K562 (cell line): ENCODE results near the gene CFAP107. TPM values are rescaled to one million over a fixed set of nuclear protein-coding genes. Genes with fewer than 3 reads are reported as not detected.

Experiments
- ATAC-seq: fragments of 200-7000 bp; cut with Tn5 transposase; 3 replicates; pipeline ENCODE4 v1.9.1; 2020; ENCODE audit warnings: moderate library complexity
- BruUV-seq: library from RNA; stranded (reverse); fragments of 400-500 nt; replicated peaks from 2 replicates; lab custom pipeline; 2021; lab: Mats Ljungman, UMichigan
- CTCF ChIA-PET: fragments of 300-600 bp; formaldehyde crosslinking; extraction: SDS; loops from one replicate; lab custom pipeline; 2021; ENCODE audit warnings: low intra/inter-chr PET ratio; lab: Yijun Ruan, JAX
- POLR2A ChIA-PET: fragments of 300-600, 350-650 bp; sonication (Branson Sonifier 250); formaldehyde crosslinking; extraction: SDS; loops from one replicate; lab custom pipeline; 2021; ENCODE audit warnings: antibody characterized with exemption, inconsistent platforms; lab: Yijun Ruan, JAX
- DNase-seq, 4 experiments: peaks; one replicate each; pipeline versions ENCODE4 v3.0.0 to v3.0.0-alpha.2; 2011 to 2018; ENCODE audit warnings: low spot score in 3 of 4, mixed read lengths in 3 of 4; ENCODE audit errors: extremely low read depth in 1 of 4
- FAIRE-seq: peaks from 2 replicates; lab custom pipeline; 2011; peaks lifted over from hg19 to GRCh38; lab: Jason Lieb, UNC
- H2AFZ ChIP-seq: 2 replicates; pipeline ENCODE4 v1.6.0; 2011; ENCODE audit warnings: low read depth, low read length, control low read depth, inconsistent platforms
- H3K27ac ChIP-seq: fragments of 200-600 bp; 3 replicates; pipeline ENCODE4 v1.8.0; 2011; ENCODE audit warnings: low read depth, mild to moderate bottlenecking, control low read depth, inconsistent platforms, low read length, moderate library complexity, mixed read lengths; ENCODE audit errors: extremely low read depth
- H3K27me3 ChIP-seq, 2 experiments: fragments of 300-600 bp in 1 of 2; 2 replicates in 1 of 2; 3 replicates in 1 of 2; pipeline versions ENCODE4 v1.6.0 to v1.8.0; 2011; ENCODE audit warnings: inconsistent platforms in 2 of 2, low read length in 2 of 2, mild to moderate bottlenecking in 1 of 2, mixed read lengths in 1 of 2, moderate library complexity in 1 of 2; ENCODE audit not compliant: control insufficient read depth in 2 of 2, insufficient read depth in 2 of 2
- H3K36me3 ChIP-seq: fragments of 300-600 bp; 3 replicates; pipeline ENCODE4 v1.8.0; 2011; ENCODE audit warnings: mild to moderate bottlenecking, low read length, inconsistent platforms; ENCODE audit not compliant: control insufficient read depth, insufficient read depth
- H3K4me1 ChIP-seq, 2 experiments: fragments of 200-600 bp in 1 of 2; replicated peaks in 1 of 2; 2 replicates in 1 of 2; 3 replicates in 1 of 2; pipeline versions ENCODE4 v1.5.1 to v1.8.0; 2011; ENCODE audit warnings: inconsistent platforms in 2 of 2, low read length in 2 of 2, mild to moderate bottlenecking in 1 of 2, mixed read lengths in 1 of 2, moderate library complexity in 1 of 2; ENCODE audit not compliant: control insufficient read depth in 2 of 2, insufficient read depth in 2 of 2
- H3K4me2 ChIP-seq: 2 replicates; pipeline ENCODE4 v1.6.1; 2011; ENCODE audit warnings: low read length, control low read depth, inconsistent platforms, mixed read lengths; ENCODE audit not compliant: insufficient read depth
- H3K4me3 ChIP-seq: fragments of 200-600 bp; sonication (generic), shearing (Covaris generic); 2 replicates; pipeline ENCODE4 v1.5.1; 2016; ENCODE audit warnings: control low read depth, inconsistent platforms
- H3K79me2 ChIP-seq: fragments of 200-600 bp; 3 replicates; pipeline ENCODE4 v1.8.0; 2011; ENCODE audit warnings: low read length, inconsistent platforms; ENCODE audit not compliant: control insufficient read depth, insufficient read depth
- H3K9ac ChIP-seq, 2 experiments: 2 replicates each; pipeline versions ENCODE4 v1.6.0 to v1.6.1; 2011; ENCODE audit warnings: low read depth in 2 of 2, low read length in 2 of 2, control low read depth in 1 of 2, inconsistent platforms in 1 of 2, mild to moderate bottlenecking in 1 of 2, mixed read lengths in 1 of 2; ENCODE audit not compliant: insufficient read depth in 1 of 2
- H3K9me1 ChIP-seq: one replicate; pipeline ENCODE4 v1.6.0; 2011; ENCODE audit warnings: inconsistent platforms, mild to moderate bottlenecking, low read length, moderate library complexity; ENCODE audit not compliant: control insufficient read depth, insufficient read depth
- H3K9me3 ChIP-seq: replicated peaks from 2 replicates; pipeline ENCODE4 v1.5.1; 2011; ENCODE audit warnings: low read depth, low read length, inconsistent platforms; ENCODE audit not compliant: control insufficient read depth, insufficient read depth
- H4K20me1 ChIP-seq: replicated peaks from 2 replicates; pipeline ENCODE4 v1.6.1; 2011; ENCODE audit warnings: low read length, inconsistent platforms, mixed read lengths; ENCODE audit not compliant: control insufficient read depth, insufficient read depth
- CEBPB ChIP-seq: fragments of 450-650 bp; IDR thresholded peaks from 2 replicates; pipeline ENCODE4 v1.6.1; 2016; ENCODE audit warnings: missing genetic modification characterization, missing compliant biosample characterization
- CREBBP ChIP-seq: IDR thresholded peaks from one replicate; pipeline ENCODE4 v1.6.1; 2012; ENCODE audit warnings: low read depth, mild to moderate bottlenecking, control low read depth, inconsistent platforms, low read length
- CXXC5 ChIP-seq: fragments of 250-450 bp; sonication (Bioruptor Pico); IDR thresholded peaks from 2 replicates; pipeline ENCODE4 v1.8.0; 2022; ENCODE audit warnings: inconsistent platforms, mild to moderate bottlenecking, moderate library complexity
- FOXJ3 ChIP-seq: sonication (generic); formaldehyde crosslinking; IDR thresholded peaks from 2 replicates; pipeline ENCODE4 v1.4.0; 2020; ENCODE audit warnings: mild to moderate bottlenecking, missing genetic modification reagents
- HNRNPL ChIP-seq: fragments of 200-400 bp; formaldehyde crosslinking; IDR thresholded peaks from 2 replicates; pipeline ENCODE4 v1.6.1; 2017; ENCODE audit warnings: low read depth, mild to moderate bottlenecking, low read length
- KDM2B ChIP-seq: fragments of 250-450 bp; sonication (Bioruptor Pico); IDR thresholded peaks from 2 replicates; pipeline ENCODE4 v1.8.0; 2021; ENCODE audit warnings: mild to moderate bottlenecking, moderate library complexity
- LARP7 ChIP-seq: fragments of 450-650 bp; IDR thresholded peaks from 2 replicates; pipeline ENCODE4 v1.6.1; 2016
- MYC ChIP-seq, 2 experiments: fragments of 250-450 bp in 1 of 2; sonication (Bioruptor Pico) in 1 of 2; IDR thresholded peaks; 2 replicates each; pipeline versions ENCODE4 v1.5.1 to v1.6.1; 2012 to 2021; ENCODE audit warnings: low read depth in 2 of 2, borderline replicate concordance in 1 of 2, improper control_type of control experiment in 1 of 2, low read length in 1 of 2, mild to moderate bottlenecking in 1 of 2, moderate library complexity in 1 of 2
- NFE2L1 ChIP-seq: fragments of 450-650 bp; IDR thresholded peaks from 2 replicates; pipeline ENCODE4 v1.6.1; 2016; ENCODE audit warnings: missing genetic modification characterization, low read depth, mild to moderate bottlenecking, missing compliant biosample characterization, moderate library complexity, borderline replicate concordance
- NR2C1 ChIP-seq, 2 experiments: fragments of 450-650 bp; IDR thresholded peaks; 2 replicates each; pipeline ENCODE4 v1.6.1; 2017; ENCODE audit warnings: mild to moderate bottlenecking in 2 of 2, antibody characterized with exemption in 1 of 2, inconsistent platforms in 1 of 2, missing compliant biosample characterization in 1 of 2, missing genetic modification characterization in 1 of 2
- SAFB ChIP-seq: fragments of 200-400 bp; formaldehyde crosslinking; IDR thresholded peaks from 2 replicates; pipeline ENCODE4 v1.6.1; 2017; ENCODE audit warnings: low read depth, low read length, borderline replicate concordance
- ZFP1 ChIP-seq: fragments of 450-650 bp; formaldehyde crosslinking; IDR thresholded peaks from 2 replicates; pipeline ENCODE4 v1.4.0; 2020; ENCODE audit warnings: mild to moderate bottlenecking, mixed read lengths
- ZNF253 ChIP-seq: fragments of 250-450 bp; sonication (Bioruptor Pico); conservative IDR thresholded peaks from 2 replicates; pipeline ENCODE4 v1.6.1; 2021; ENCODE audit warnings: mild to moderate bottlenecking
- ZNF449 ChIP-seq: fragments of 250-450 bp; sonication (Bioruptor Pico); IDR thresholded peaks from 2 replicates; pipeline ENCODE4 v1.8.0; 2022; ENCODE audit warnings: moderate library complexity, mild to moderate bottlenecking, inconsistent platforms
- ZNF584 ChIP-seq: fragments of 200-800 bp; sonication (Bioruptor generic); IDR thresholded peaks from 2 replicates; pipeline ENCODE4 v1.6.1; 2016; ENCODE audit warnings: low read depth, mild to moderate bottlenecking, missing genetic modification characterization, missing compliant biosample characterization
- ZNF699 ChIP-seq: fragments of 250-450 bp; sonication (Bioruptor Pico); IDR thresholded peaks from 2 replicates; pipeline ENCODE4 v1.8.0; 2021; ENCODE audit warnings: mild to moderate bottlenecking, moderate library complexity; ENCODE audit not compliant: insufficient replicate concordance
- WGBS: fragments of 100-300 bp; shearing (Covaris generic); methylation state at CpG from one replicate; pipeline ENCODE4 v1.1.6; 2016; ENCODE audit warnings: low coverage, mixed read lengths; ENCODE audit not compliant: insufficient coverage; ENCODE audit errors: missing lambda C conversion rate; 5-methylcytosine and 5-hydroxymethylcytosine counted together
- in situ Hi-C: fragments of 300-500 bp; cut with MboI; formaldehyde crosslinking; loops from 4 replicates; pipeline ENCODE4 v1.15.0; 2018; ENCODE audit warnings: inconsistent platforms, mixed read lengths
- intact Hi-C: fragments of 100-400 bp; cut with micrococcal nuclease; formaldehyde crosslinking; loops from 2 replicates; pipeline ENCODE4 v1.14.2; 2022
- polyA plus RNA-seq, 8 experiments: library from polyadenylated mRNA; depleted of rRNA in 4 of 8; stranded (reverse) in 5 of 8; unstranded in 3 of 8; fragments of >200 nt; fragmentation: Nextera tagmentation in 2 of 8; fragmentation: Illumina TruSeq in 1 of 8; extraction: Ambion mirVana in 2 of 8; extraction: Trizol in 1 of 8; gene quantifications; 2 replicates each; pipeline versions ENCODE4 v1.2.1 to v1.2.3, GENCODE V29; 2011 to 2014; ENCODE audit warnings: inconsistent platforms in 1 of 8, missing spikeins in 1 of 8
- total RNA-seq, 7 experiments: library from RNA; depleted of rRNA in 6 of 7; stranded (reverse); fragments of >200 nt in 6 of 7; fragmentation: Illumina TruSeq in 2 of 7; extraction: Trizol in 2 of 7; gene quantifications; 2 replicates each; pipeline versions ENCODE4 v1.2.1 to v1.2.3, GENCODE V29; 2011 to 2021; ENCODE audit warnings: low replicate concordance in 1 of 7
- TF ChIP-seq, protein P1 (sequence below): sonication (generic); formaldehyde crosslinking; IDR thresholded peaks from 2 replicates; pipeline ENCODE4 v1.8.0; 2022; ENCODE audit warnings: mild to moderate bottlenecking, missing genetic modification reagents

Gene CFAP107
- total and polyA plus RNA-seq, 9 of the 15 experiments (the other 6 are each of a cell fraction or from before 2014, with no cell fraction given): 0.03 to 0.08 TPM; not detected in 7

- BruUV-seq: no TSS peak
- in situ Hi-C loops (no loop called here), intact Hi-C loops (no loop called here)
- Histone ChIP-seq H3K79me2 (no peaks in the 10 kb centered on the region), H3K4me3 (no peak overlapping the region), H3K27me3 (peaks cover 10 to 32% of the 10 kb centered on the region in 2 experiments; a peak in 4 of 5 replicates), H3K4me1 (no peaks in the 10 kb centered on the region), H3K9ac (no peak overlapping the region), H3K9me3 (no peaks in the 10 kb centered on the region), H3K27ac (no peak overlapping the region), H2AFZ (no peak overlapping the region), H3K9me1 (no peaks in the 10 kb centered on the region), H4K20me1 (no peaks in the 10 kb centered on the region), H3K4me2 (no peak overlapping the region), H3K36me3 (no peaks in the 10 kb centered on the region)
- ChIA-PET POLR2A (no interaction called here), CTCF (no interaction called here)
- WGBS: 0% methylated on average over 2 of the region's 2 CpGs
- TF ChIP-seq SAFB (no peak), LARP7 (no peak), NFE2L1 (tag) (no peak), CREBBP (no peak), ZNF253 (CRISPR knock-in tag) (no peak), ZNF449 (CRISPR knock-in tag) (no peak), NR2C1 (IDR thresholded peaks at IDR 0.05) (no peak), NR2C1 (tag; IDR thresholded peaks at IDR 0.05) (no peak), KDM2B (CRISPR knock-in tag) (no peak), HNRNPL (no peak), FOXJ3 (no peak), CEBPB (tag) (no peak), ZNF584 (CRISPR knock-in tag) (no peak), ZNF699 (CRISPR knock-in tag) (no peak), MYC (IDR thresholded peaks at IDR 0.05; ENCODE audit: low read depth, low read length) (no peak), MYC (CRISPR knock-in tag; IDR thresholded peaks at IDR 0.05; ENCODE audit: borderline replicate concordance, low read depth) (no peak), ZFP1 (CRISPR knock-in tag) (no peak), CXXC5 (no peak)
- TF ChIP-seq, protein P1, sequence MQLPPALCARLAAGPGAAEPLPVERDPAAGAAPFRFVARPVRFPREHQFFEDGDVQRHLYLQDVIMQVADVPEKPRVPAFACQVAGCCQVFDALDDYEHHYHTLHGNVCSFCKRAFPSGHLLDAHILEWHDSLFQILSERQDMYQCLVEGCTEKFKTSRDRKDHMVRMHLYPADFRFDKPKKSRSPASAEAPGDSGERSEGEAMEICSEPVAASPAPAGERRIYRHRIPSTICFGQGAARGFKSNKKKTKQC: no peak
- FAIRE-seq (no peak), ATAC-seq (no peak), DNase-seq (no peak)
Observed at GRCh38 chr1:12728391-12728790, 17.6 kb upstream of the CFAP107 start.
